A549 (cell line): ENCODE results near the gene SERINC3. TPM values are rescaled to one million over a fixed set of nuclear protein-coding genes. Genes with fewer than 3 reads are reported as not detected.

Experiments used
- ATAC-seq, 2 experiments: fragments of 200-7000 bp in 1 of 2; fragments of >200 bp in 1 of 2; cut with Nextera tagmentation in 1 of 2; cut with Tn5 transposase in 1 of 2; 3 replicates each; pipeline versions ENCODE4 v1.8.0 to v1.9.1; 2018 to 2020; ENCODE audit warnings: mild to moderate bottlenecking in 1 of 2, moderate library complexity in 1 of 2
- CTCF ChIA-PET: fragments of 300-600 bp; sonication (Branson Sonifier 250); formaldehyde crosslinking; extraction: SDS; loops from one replicate; lab custom pipeline; 2021; ENCODE audit warnings: antibody characterized with exemption, inconsistent platforms; lab: Yijun Ruan, JAX
- POLR2A ChIA-PET: fragments of 350-600 bp; formaldehyde crosslinking; extraction: SDS; loops from one replicate; lab custom pipeline; 2021; ENCODE audit warnings: antibody characterized with exemption, inconsistent platforms; lab: Yijun Ruan, JAX
- DNase-seq, 2 experiments: peaks; one replicate each; pipeline versions ENCODE4 v3.0.0 to v3.0.0-alpha.2; 2011 to 2016; ENCODE audit warnings: low read depth in 1 of 2, low spot score in 1 of 2
- FAIRE-seq: peaks from 2 replicates; lab custom pipeline; 2011; peaks lifted over from hg19 to GRCh38; lab: Jason Lieb, UNC
- H3K27ac ChIP-seq, 2 experiments: fragments of >200 bp; sonication (Bioruptor Twin); formaldehyde crosslinking; 3 replicates each; pipeline ENCODE4 v1.5.1; 2016 to 2017
- H3K4me1 ChIP-seq: fragments of >200 bp; sonication (Bioruptor Twin); formaldehyde crosslinking; 3 replicates; pipeline ENCODE4 v1.6.1; 2016
- H3K4me2 ChIP-seq: fragments of >200 bp; sonication (Bioruptor Twin); formaldehyde crosslinking; 3 replicates; pipeline ENCODE4 v1.6.1; 2016
- H3K4me3 ChIP-seq: fragments of >200 bp; sonication (Bioruptor Twin); formaldehyde crosslinking; 3 replicates; pipeline ENCODE4 v1.5.1; 2016
- H3K9me3 ChIP-seq: fragments of >200 bp; sonication (Bioruptor Twin); formaldehyde crosslinking; 3 replicates; pipeline ENCODE4 v1.6.1; 2016
- CBX8 ChIP-seq: fragments of 200-600 bp; sonication (generic); IDR thresholded peaks from 2 replicates; pipeline ENCODE4 v1.6.1; 2016
- CEBPB ChIP-seq, 2 experiments: fragments of >200 bp in 1 of 2; sonication (Bioruptor Twin) in 1 of 2; formaldehyde crosslinking in 1 of 2; IDR thresholded peaks; 2 replicates each; pipeline ENCODE4 v1.6.1; 2012 to 2016
- CTCF ChIP-seq: fragments of >200 bp; sonication (Bioruptor Twin); formaldehyde crosslinking; IDR thresholded peaks from 3 replicates; pipeline ENCODE4 v1.5.1; 2016
- EHMT2 ChIP-seq: fragments of 200-600 bp; sonication (generic); IDR thresholded peaks from 2 replicates; pipeline ENCODE4 v1.6.1; 2016; ENCODE audit warnings: antibody characterized with exemption, low read depth, mild to moderate bottlenecking, moderate library complexity
- ESRRA ChIP-seq: fragments of 150-350 bp; IDR thresholded peaks from 2 replicates; pipeline ENCODE4 v1.6.1; 2014; ENCODE audit warnings: mild to moderate bottlenecking, low read length, borderline replicate concordance
- FOSL2 ChIP-seq, 2 experiments: fragments of 450-650 bp in 1 of 2; fragments of >200 bp in 1 of 2; sonication (Bioruptor Twin) in 1 of 2; formaldehyde crosslinking; IDR thresholded peaks; 2 replicates each; pipeline versions ENCODE4 v1.5.0 to v1.6.1; 2016 to 2020; ENCODE audit warnings: mild to moderate bottlenecking in 1 of 2, moderate library complexity in 1 of 2
- FOXS1 ChIP-seq: fragments of 250-450 bp; sonication (Bioruptor Pico); IDR thresholded peaks from 2 replicates; pipeline ENCODE4 v1.5.0; 2020; ENCODE audit warnings: mild to moderate bottlenecking, moderate library complexity
- HOXA7 ChIP-seq: fragments of 250-450 bp; sonication (Bioruptor Pico); IDR thresholded peaks from 2 replicates; pipeline ENCODE4 v1.5.0; 2020; ENCODE audit warnings: mild to moderate bottlenecking, moderate library complexity
- JUN ChIP-seq, 2 experiments: fragments of >200 bp; sonication (Bioruptor Twin); formaldehyde crosslinking; IDR thresholded peaks; 2 replicates in 1 of 2; 3 replicates in 1 of 2; pipeline ENCODE4 v1.6.1; 2016 to 2017
- KDM1A ChIP-seq: fragments of 200-600 bp; sonication (generic); IDR thresholded peaks from 2 replicates; pipeline ENCODE4 v1.6.1; 2016; ENCODE audit warnings: low read depth, mild to moderate bottlenecking
- KDM5A ChIP-seq: fragments of 200-600 bp; sonication (generic); IDR thresholded peaks from 2 replicates; pipeline ENCODE4 v1.6.1; 2016; ENCODE audit warnings: antibody characterized with exemption, mild to moderate bottlenecking
- MAX ChIP-seq: IDR thresholded peaks from 2 replicates; pipeline ENCODE4 v1.6.1; 2012
- NR3C1 ChIP-seq: fragments of >200 bp; sonication (Bioruptor Twin); formaldehyde crosslinking; IDR thresholded peaks from 3 replicates; pipeline ENCODE4 v1.6.1; 2017
- PHF8 ChIP-seq: fragments of 200-600 bp; sonication (generic); IDR thresholded peaks from 2 replicates; pipeline ENCODE4 v1.6.1; 2016; ENCODE audit warnings: low read depth, mild to moderate bottlenecking, antibody characterized with exemption, moderate library complexity, borderline replicate concordance
- POLR2A ChIP-seq: IDR thresholded peaks from 2 replicates; pipeline ENCODE4 v1.6.1; 2012; ENCODE audit warnings: mild to moderate bottlenecking, low read length
- RAD21 ChIP-seq, 2 experiments: fragments of >200 bp in 1 of 2; sonication (Bioruptor Twin) in 1 of 2; formaldehyde crosslinking in 1 of 2; IDR thresholded peaks in 1 of 2; conservative IDR thresholded peaks in 1 of 2; 2 replicates in 1 of 2; 3 replicates in 1 of 2; pipeline ENCODE4 v1.6.1; 2012 to 2018; ENCODE audit warnings: inconsistent platforms in 1 of 2
- REST ChIP-seq: fragments of 200-600 bp; sonication (generic); IDR thresholded peaks from 2 replicates; pipeline ENCODE4 v1.6.1; 2016; ENCODE audit warnings: antibody characterized with exemption, mild to moderate bottlenecking, moderate library complexity
- TP53 ChIP-seq: fragments of 250-450 bp; sonication (Bioruptor Pico); IDR thresholded peaks from 2 replicates; pipeline ENCODE4 v1.5.0; 2021; ENCODE audit warnings: mild to moderate bottlenecking, moderate library complexity
- ZC3H11A ChIP-seq: fragments of 450-650 bp; IDR thresholded peaks from 2 replicates; pipeline ENCODE4 v1.6.1; 2014; ENCODE audit warnings: antibody characterized with exemption, mild to moderate bottlenecking
- WGBS: methylation state at CpG from one replicate; pipeline ENCODE4 v1.1.6; 2017; ENCODE audit errors: missing lambda C conversion rate; 5-methylcytosine and 5-hydroxymethylcytosine counted together
- polyA minus RNA-seq: library from RNA; depleted of rRNA, polyadenylated mRNA; stranded (reverse); fragments of >200 nt; gene quantifications from 2 replicates; pipeline ENCODE4 v1.2.3, GENCODE V29; 2011; rRNA and poly(A)+ RNA removed
- polyA plus RNA-seq, 4 experiments: library from polyadenylated mRNA; depleted of rRNA in 3 of 4; stranded (reverse); fragments of >200 nt; fragmentation: RNase III in 1 of 4; extraction: RNeasy Plus Mini Kit Qiagen cat#74134 plus additional on column Dnase treatment in 1 of 4; gene quantifications; 2 replicates in 3 of 4; 3 replicates in 1 of 4; pipeline ENCODE4 v1.2.3, GENCODE V29; 2011 to 2017
- TF ChIP-seq, protein P1 (sequence below): fragments of >200 bp; sonication (Bioruptor Twin); formaldehyde crosslinking; IDR thresholded peaks from 3 replicates; pipeline ENCODE4 v1.6.1; 2016
- TF ChIP-seq, protein P2 (sequence below): fragments of 250-450 bp; sonication (Bioruptor Pico); IDR thresholded peaks from 2 replicates; pipeline ENCODE4 v1.5.0; 2021; ENCODE audit warnings: mild to moderate bottlenecking, moderate library complexity, borderline replicate concordance
- TF ChIP-seq, protein P3 (sequence below): IDR thresholded peaks from 2 replicates; pipeline ENCODE4 v1.6.1; 2012

The SERINC3 gene
- polyA plus RNA-seq (2011; rRNA removed) (159 and 173 TPM in 2 replicates), polyA plus RNA-seq (2017; fragmentation: RNase III; extraction: RNeasy Plus Mini Kit Qiagen cat#74134 plus additional on column Dnase treatment) (57.4 to 65.0 TPM (median 62.9 TPM) in 3 replicates), polyA minus RNA-seq (246 and 308 TPM in 2 replicates)
- 64.4 and 79.5 TPM in 2 replicates for polyA plus RNA-seq (2012; cell fraction: cytosol; rRNA removed)
- polyA plus RNA-seq (2012; cell fraction: nucleus; rRNA removed), result 63.6 and 65.8 TPM in 2 replicates

DNA sequence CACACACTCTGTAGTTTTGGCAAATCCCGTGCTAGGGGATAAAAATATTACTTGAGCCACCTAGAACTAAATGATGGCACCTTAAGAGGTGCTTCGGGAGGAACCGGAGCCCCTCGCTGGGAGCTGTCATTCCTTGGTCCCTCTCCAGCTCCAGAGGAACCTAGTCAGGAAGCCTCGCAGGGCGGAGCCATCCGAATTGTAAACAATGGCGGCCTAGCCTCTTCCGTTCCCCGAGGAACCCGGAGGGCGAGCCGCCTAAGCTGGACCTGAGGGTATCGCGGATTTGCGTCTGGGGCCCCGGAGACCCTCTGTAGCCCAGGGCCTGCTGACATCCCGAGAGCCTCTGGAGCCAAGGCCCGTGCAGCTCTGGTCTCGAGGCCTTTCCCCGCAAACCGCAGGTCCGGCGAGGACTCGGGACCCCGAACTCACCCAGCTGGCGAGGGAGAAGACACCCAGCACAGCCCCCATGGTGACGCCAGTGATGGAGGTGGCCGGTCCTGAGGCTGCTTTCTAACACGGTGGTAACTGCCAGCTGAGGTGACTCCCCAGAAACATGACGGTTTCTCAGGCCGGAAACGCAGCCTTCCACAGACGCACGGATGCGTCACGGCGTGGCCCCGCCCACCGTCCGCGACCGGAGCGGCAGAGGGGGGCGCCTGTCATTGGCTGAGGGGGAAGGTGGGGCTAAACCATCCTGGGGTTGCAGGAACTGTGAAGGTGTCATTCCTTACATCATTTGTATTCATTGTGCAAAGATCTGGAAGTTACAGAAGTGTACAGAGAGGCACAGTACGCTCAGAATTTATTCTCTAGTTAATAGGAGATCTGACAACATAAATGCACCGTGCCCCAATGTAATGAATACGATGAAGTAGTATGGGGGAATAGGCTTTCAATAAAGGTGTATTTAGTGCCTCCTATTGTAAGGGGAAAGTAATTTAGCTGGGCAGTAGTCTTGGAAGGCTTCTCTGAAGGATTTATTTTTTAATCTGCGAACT, at the start of gene SERINC3:
Gene SERINC3, minus strand, starts transcription at position 587 of the 998 bp plus-strand sequence. Its CDS starts 119 bp downstream, at position 468.
- DNase-seq (peak; percentile 94 to 95), FAIRE-seq (no peak)
- peak within 1 kb of the TSS; percentile 94 to 97 for H3K27ac ChIP-seq
- peak within 1 kb of the TSS; percentile 97 for H3K4me2 ChIP-seq
- peaks cover 21% of the 10 kb centered on the region for H3K4me1 ChIP-seq
- peak in 1 of 2 experiments; percentile 72; a peak in 3 of 5 replicates for TF ChIP-seq JUN (IDR thresholded peaks at IDR 0.05)
- peak; percentile 52 for TF ChIP-seq CTCF
- TF ChIP-seq, protein P1, sequence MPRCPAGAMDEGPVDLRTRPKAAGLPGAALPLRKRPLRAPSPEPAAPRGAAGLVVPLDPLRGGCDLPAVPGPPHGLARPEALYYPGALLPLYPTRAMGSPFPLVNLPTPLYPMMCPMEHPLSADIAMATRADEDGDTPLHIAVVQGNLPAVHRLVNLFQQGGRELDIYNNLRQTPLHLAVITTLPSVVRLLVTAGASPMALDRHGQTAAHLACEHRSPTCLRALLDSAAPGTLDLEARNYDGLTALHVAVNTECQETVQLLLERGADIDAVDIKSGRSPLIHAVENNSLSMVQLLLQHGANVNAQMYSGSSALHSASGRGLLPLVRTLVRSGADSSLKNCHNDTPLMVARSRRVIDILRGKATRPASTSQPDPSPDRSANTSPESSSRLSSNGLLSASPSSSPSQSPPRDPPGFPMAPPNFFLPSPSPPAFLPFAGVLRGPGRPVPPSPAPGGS, result 0 out of 3 replicates have a peak, but pooled peaks have one; percentile 51
- peak in 1 of 2 experiments; percentile 41; a peak in 1 of 4 replicates for TF ChIP-seq CEBPB (IDR thresholded peaks at IDR 0.05)
- TF ChIP-seq POLR2A, result peak; percentile 63
- TF ChIP-seq MAX, result peak; percentile 29; the same call in 1 of the 2 replicates
- 0 out of 2 replicates have a peak, but pooled peaks have one; percentile 34 for TF ChIP-seq KDM5A
- no peak for TF ChIP-seq ZC3H11A
- 0 out of 2 replicates have a peak, but pooled peaks have one; percentile 0 for TF ChIP-seq HOXA7 (CRISPR knock-in tag)
- peak; percentile 87 for TF ChIP-seq PHF8
- peak in 1 of 2 experiments; percentile 38; a peak in 2 of 5 replicates for TF ChIP-seq RAD21 (conservative IDR thresholded peaks at IDR 0.05 in 1 of 2, IDR thresholded peaks at IDR 0.05 in 1 of 2)
- no peak for TF ChIP-seq EHMT2
- no peak for TF ChIP-seq FOSL2 (IDR thresholded peaks at IDR 0.05)
- peak; percentile 70 for TF ChIP-seq FOSL2 (CRISPR knock-in tag; IDR thresholded peaks at IDR 0.05)
- no peak for TF ChIP-seq NR3C1
- TF ChIP-seq, all 56 proteins: peak for 11
- no peaks in the 10 kb centered on the region for H3K9me3 ChIP-seq
- POLR2A ChIA-PET, result interaction anchor here (0.5 to 2.4 kb wide), 6 partner anchors 8 to 46 kb away, joined by 3 to 10 read pairs (median 4); partner anchors contain the start of gene TTPAL
- ATAC-seq, result peak; percentile 99
- CTCF ChIA-PET, result interaction anchor here (0.6 to 3.3 kb wide), 14 partner anchors 8 to 160 kb away, joined by 3 to 19 read pairs (median 4); partner anchors contain the start of gene TTPAL
- peak within 1 kb of the TSS; percentile 100 for H3K4me3 ChIP-seq
- 2% methylated on average over 19 of the region's 49 CpGs for WGBS

- Histone ChIP-seq H3K27ac (peak overlapping the region in 1 of 2 experiments; percentile 69; a peak in 1 of 6 replicates), H3K4me3 (no peak overlapping the region), H3K4me1 (peaks cover 25% of the 10 kb centered on the region), H3K4me2 (no peak overlapping the region; the same call in 2 of the 3 replicates), H3K9me3 (no peaks in the 10 kb centered on the region)
- ATAC-seq (no peak), FAIRE-seq (no peak), DNase-seq (no peak)
- 83% methylated on average over 6 of the region's 6 CpGs for WGBS
- CTCF ChIA-PET, result interaction anchor here (1.2 kb wide), 1 partner anchor 19 kb away, joined by 4 read pairs; no protein-coding TSS in a partner anchor
- POLR2A ChIA-PET, result no interaction called here
- TF ChIP-seq TP53 (no peak), KDM1A (no peak), NR3C1 (no peak), ZC3H11A (no peak), REST (no peak), FOXS1 (CRISPR knock-in tag) (no peak), CBX8 (no peak), ESRRA (no peak)
- TF ChIP-seq, protein P2, sequence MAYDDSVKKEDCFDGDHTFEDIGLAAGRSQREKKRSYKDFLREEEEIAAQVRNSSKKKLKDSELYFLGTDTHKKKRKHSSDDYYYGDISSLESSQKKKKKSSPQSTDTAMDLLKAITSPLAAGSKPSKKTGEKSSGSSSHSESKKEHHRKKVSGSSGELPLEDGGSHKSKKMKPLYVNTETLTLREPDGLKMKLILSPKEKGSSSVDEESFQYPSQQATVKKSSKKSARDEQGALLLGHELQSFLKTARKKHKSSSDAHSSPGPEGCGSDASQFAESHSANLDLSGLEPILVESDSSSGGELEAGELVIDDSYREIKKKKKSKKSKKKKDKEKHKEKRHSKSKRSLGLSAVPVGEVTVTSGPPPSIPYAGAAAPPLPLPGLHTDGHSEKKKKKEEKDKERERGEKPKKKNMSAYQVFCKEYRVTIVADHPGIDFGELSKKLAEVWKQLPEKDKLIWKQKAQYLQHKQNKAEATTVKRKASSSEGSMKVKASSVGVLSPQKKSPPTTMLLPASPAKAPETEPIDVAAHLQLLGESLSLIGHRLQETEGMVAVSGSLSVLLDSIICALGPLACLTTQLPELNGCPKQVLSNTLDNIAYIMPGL (CRISPR knock-in tag), result no peak
- TF ChIP-seq, protein P3, sequence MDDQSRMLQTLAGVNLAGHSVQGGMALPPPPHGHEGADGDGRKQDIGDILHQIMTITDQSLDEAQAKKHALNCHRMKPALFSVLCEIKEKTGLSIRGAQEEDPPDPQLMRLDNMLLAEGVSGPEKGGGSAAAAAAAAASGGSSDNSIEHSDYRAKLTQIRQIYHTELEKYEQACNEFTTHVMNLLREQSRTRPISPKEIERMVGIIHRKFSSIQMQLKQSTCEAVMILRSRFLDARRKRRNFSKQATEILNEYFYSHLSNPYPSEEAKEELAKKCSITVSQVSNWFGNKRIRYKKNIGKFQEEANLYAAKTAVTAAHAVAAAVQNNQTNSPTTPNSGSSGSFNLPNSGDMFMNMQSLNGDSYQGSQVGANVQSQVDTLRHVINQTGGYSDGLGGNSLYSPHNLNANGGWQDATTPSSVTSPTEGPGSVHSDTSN, result no peak
Measured at GRCh38 chr20:44571362-44571988, 49.6 kb upstream of the SERINC3 start.
